Esophagus muscularis mucosa (tissue), 4 donors: ENCODE data around the gene SLC25A25. TPM values are rescaled to one million over a fixed set of nuclear protein-coding genes. Genes with fewer than 3 reads are reported as not detected.
A peak's percentile ranks its signal among the peaks of the same experiment; 100 is the strongest.

Experiments used
- DNase-seq: peaks from one replicate; pipeline ENCODE4 v3.0.0-alpha.2; 2017; ENCODE audit errors: extremely low spot score
- H3K27ac ChIP-seq, 4 donors: fragments of 200-600 bp; sonication (generic); replicated peaks in 1 of 4; 1 replicate in 3 of 4; 2 replicates in 1 of 4; pipeline ENCODE4 v1.5.1; 2016 to 2019; ENCODE audit warnings: mild to moderate bottlenecking in 1 of 4
- H3K27me3 ChIP-seq, 4 donors: fragments of 200-600 bp; sonication (generic); one replicate each; pipeline versions ENCODE4 v1.5.1 to v1.6.0; 2016 to 2019
- H3K36me3 ChIP-seq, 4 donors: fragments of 200-600 bp; sonication (generic); one replicate each; pipeline ENCODE4 v1.5.1; 2016 to 2019
- H3K4me1 ChIP-seq, 4 donors: fragments of 200-600 bp; sonication (generic); one replicate each; pipeline ENCODE4 v1.5.1; 2016 to 2019
- H3K4me3 ChIP-seq, 4 donors: fragments of 200-600 bp; sonication (generic); 1 replicate in 2 of 4; 2 replicates in 2 of 4; pipeline ENCODE4 v1.5.1; 2016 to 2019; ENCODE audit warnings: mild to moderate bottlenecking in 4 of 4, moderate library complexity in 1 of 4
- H3K9me3 ChIP-seq, 4 donors: fragments of 200-600 bp; sonication (generic); 1 replicate in 3 of 4; 2 replicates in 1 of 4; pipeline ENCODE4 v1.5.1; 2016 to 2019
- EP300 ChIP-seq: sonication (generic); formaldehyde crosslinking; IDR thresholded peaks from one replicate; pipeline ENCODE4 v1.6.1; 2017; ENCODE audit warnings: antibody characterized with exemption
- POLR2A ChIP-seq: fragments of 450-650 bp; IDR thresholded peaks from one replicate; pipeline ENCODE4 v1.6.1; 2017; ENCODE audit warnings: antibody characterized with exemption, moderate library complexity, mild to moderate bottlenecking, low read depth
- POLR2AphosphoS5 ChIP-seq, 2 donors: sonication (generic); formaldehyde crosslinking; IDR thresholded peaks; one replicate each; pipeline ENCODE4 v1.6.1; 2017; ENCODE audit warnings: antibody characterized with exemption in 2 of 2
- WGBS: methylation state at CpG from one replicate; pipeline ENCODE4 v1.1.5; 2018; 5-methylcytosine and 5-hydroxymethylcytosine counted together
- intact Hi-C: fragments of 100-400 bp; cut with DNase I; formaldehyde crosslinking; loops from one replicate; pipeline ENCODE4 v1.15.1; 2023
- total RNA-seq, 4 donors: library from RNA; depleted of rRNA; stranded (reverse); fragments of >200 nt; gene quantifications; one replicate each; pipeline versions ENCODE4 v1.1.0 to v1.2.1, GENCODE V29; 2016
- TF ChIP-seq, protein P1 (sequence below), 3 experiments: fragments of 200-600 bp in 2 of 3; fragments of 450-650 bp in 1 of 3; sonication (generic) in 2 of 3; IDR thresholded peaks; one replicate each; pipeline ENCODE4 v1.5.1; 2017 to 2019; ENCODE audit warnings: antibody characterized with exemption in 3 of 3, mild to moderate bottlenecking in 2 of 3, moderate library complexity in 1 of 3

SLC25A25 gene
- total RNA-seq, 4 donors from 2014 or later, result 14.5 to 140 (median 21.3) TPM

DNA sequence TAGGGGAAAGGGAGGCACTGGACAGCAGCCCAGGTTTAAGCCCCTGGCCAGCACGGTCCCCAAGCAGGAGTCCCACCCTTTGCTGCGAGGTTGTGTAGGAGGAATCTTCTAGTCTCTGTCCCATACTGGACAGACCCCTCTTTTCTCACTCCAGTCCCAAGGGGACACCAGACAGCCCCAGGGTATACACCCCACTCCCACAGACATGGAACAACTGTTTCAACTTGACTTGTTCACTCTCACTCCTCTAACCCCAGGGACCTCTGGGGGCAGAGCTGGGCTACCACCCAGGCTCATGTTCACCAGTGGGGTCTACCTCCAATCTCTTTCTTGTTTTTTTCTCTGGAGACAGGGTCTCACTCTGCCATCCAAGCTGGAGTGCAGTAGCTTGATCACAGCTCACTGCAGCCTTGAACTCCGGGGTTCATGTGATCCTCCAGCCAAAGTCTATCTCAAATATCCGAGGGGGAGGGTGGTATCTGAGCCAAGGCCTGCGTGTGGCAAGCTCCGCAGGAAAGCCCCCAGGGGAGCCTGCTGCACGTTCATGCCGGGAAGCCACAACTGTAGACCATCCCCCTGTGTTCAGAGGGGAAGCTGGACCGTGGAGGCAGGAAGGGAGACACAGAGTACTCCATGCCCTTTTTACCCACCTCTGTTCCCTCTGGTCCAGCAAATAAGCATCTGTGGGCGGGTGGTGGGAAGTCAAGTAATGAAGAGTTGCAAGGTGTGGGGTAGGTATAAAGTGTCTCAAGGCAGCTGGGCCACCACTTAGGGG lies 57.7 kb downstream of the SLC25A25 start:
- H3K27ac ChIP-seq, result peak overlapping the region in 2 of 4 donors; percentile 14 to 96
- H3K27me3 ChIP-seq, result no peaks in the 10 kb centered on the region
- intact Hi-C loops, result no loop called here
- TF ChIP-seq POLR2AphosphoS5 (IDR thresholded peaks at IDR 0.05) (no peak), EP300 (no peak), POLR2A (no peak)
- TF ChIP-seq, protein P1, sequence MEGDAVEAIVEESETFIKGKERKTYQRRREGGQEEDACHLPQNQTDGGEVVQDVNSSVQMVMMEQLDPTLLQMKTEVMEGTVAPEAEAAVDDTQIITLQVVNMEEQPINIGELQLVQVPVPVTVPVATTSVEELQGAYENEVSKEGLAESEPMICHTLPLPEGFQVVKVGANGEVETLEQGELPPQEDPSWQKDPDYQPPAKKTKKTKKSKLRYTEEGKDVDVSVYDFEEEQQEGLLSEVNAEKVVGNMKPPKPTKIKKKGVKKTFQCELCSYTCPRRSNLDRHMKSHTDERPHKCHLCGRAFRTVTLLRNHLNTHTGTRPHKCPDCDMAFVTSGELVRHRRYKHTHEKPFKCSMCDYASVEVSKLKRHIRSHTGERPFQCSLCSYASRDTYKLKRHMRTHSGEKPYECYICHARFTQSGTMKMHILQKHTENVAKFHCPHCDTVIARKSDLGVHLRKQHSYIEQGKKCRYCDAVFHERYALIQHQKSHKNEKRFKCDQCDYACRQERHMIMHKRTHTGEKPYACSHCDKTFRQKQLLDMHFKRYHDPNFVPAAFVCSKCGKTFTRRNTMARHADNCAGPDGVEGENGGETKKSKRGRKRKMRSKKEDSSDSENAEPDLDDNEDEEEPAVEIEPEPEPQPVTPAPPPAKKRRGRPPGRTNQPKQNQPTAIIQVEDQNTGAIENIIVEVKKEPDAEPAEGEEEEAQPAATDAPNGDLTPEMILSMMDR (IDR thresholded peaks at IDR 0.05), result no peak
- no peaks in the 10 kb centered on the region for H3K9me3 ChIP-seq
- no peak for DNase-seq
- H3K4me3 ChIP-seq, result peak overlapping the region in 2 of 4 donors; percentile 32 to 98
- WGBS, result 62% methylated on average over 5 of the region's 10 CpGs
- H3K36me3 ChIP-seq, result peaks cover 14 to 43% (median 38%) of the 10 kb centered on the region in 4 donors
- H3K4me1 ChIP-seq, result peaks cover 29 to 39% (median 38%) of the 10 kb centered on the region in 4 donors

DNA sequence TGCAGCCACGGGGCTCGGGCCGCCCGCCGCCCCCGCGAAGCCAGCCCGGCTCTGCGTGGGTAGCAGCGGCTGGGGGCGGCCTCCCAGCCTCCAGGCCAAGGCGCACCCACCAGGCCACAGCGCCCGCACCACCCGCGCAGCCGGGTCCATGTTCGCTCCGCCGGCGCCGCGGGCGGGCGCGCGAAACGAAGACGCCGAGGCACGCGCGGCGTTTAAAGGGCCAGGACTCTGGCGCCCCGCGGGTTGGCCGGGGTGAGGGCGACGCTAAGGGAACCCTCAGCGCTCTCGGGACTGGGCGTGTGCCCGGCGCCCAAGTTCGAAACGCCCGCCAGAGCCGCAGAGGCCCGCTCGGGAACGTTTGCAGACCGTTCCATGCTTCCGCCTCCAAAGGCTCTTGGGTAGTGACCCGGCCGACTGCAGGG lies 59.5 kb downstream of the SLC25A25 start, which contains the start of gene PTGES2:
Gene PTGES2, minus strand, starts transcription at position 162 of the 422 bp plus-strand sequence. Its CDS starts 12 bp downstream, at position 150.
- H3K27me3 ChIP-seq, result peaks cover 0 to 12% (median 0%) of the 10 kb centered on the region in 4 donors
- intact Hi-C loops, result no loop called here
- no CpG with 5 or more reads among the region's 56 CpGs for WGBS
- H3K4me3 ChIP-seq, result peak within 1 kb of the TSS; percentile 77 to 99 (median 98)
- H3K9me3 ChIP-seq, result no peaks in the 10 kb centered on the region
- peaks cover 29 to 39% (median 38%) of the 10 kb centered on the region in 4 donors for H3K4me1 ChIP-seq
- peak within 1 kb of the TSS; percentile 90 to 98 (median 94) for H3K27ac ChIP-seq
- TF ChIP-seq, protein P1 (IDR thresholded peaks at IDR 0.05), result peak in 1 of 3 experiments; percentile 3
- TF ChIP-seq POLR2AphosphoS5 (IDR thresholded peaks at IDR 0.05) (peak in 1 of 2 donors; percentile 69), POLR2A (no peak), EP300 (no peak)
- DNase-seq, result no peak
- H3K36me3 ChIP-seq, result peaks cover 9 to 25% (median 21%) of the 10 kb centered on the region in 4 donors

DNA sequence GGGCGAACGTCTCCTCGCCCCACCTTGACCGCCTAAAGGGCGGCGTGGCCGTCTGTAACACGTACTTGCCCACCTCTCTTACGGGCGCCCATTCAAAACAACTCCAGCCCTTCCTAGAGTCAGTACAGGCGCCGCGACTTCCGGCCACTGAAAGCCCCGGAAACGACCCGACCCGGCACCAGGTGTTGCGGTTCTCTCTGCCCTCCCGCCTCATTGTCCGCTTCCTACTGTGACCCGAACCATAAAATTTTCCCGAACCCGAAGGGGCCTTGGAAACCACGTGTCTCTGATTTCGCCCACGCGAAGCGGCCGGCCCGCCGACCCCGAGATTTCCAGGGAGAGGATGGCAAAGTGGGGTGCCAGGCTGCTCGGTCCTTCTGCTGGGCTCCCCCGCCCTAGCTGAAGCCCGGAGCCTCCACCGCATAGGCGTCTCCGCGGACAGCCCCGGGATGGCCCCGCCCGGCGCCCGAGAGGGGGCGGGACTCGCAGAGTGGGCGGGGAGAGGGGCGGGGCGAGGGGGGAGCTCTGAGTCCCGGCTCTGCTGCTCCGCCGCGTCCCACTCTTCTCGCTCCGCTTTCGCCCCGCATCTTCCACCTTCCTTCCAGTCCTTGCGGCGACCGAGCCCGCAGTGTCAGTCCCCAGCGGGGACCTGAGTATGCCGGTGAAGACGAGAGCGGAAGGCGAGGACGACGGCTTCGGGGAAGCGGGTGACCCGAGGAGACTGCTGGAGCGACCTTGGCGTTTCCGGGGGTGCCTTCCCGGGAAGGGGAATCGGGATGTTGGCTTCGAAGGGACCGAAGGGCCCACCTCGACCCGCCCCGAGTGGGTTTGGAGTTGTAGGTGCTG lies 60.2 kb downstream of the SLC25A25 start:
- Histone ChIP-seq H3K27ac (peak overlapping the region; percentile 90 to 98 (median 94)), H3K36me3 (peaks cover 3 to 18% (median 14%) of the 10 kb centered on the region in 4 donors), H3K27me3 (peaks cover 0 to 12% (median 0%) of the 10 kb centered on the region in 4 donors), H3K4me3 (peak overlapping the region; percentile 77 to 99 (median 98)), H3K9me3 (no peaks in the 10 kb centered on the region), H3K4me1 (peaks cover 29 to 39% (median 38%) of the 10 kb centered on the region in 4 donors)
- DNase-seq, result peak; percentile 96
- 0% methylated on average over 32 of the region's 82 CpGs for WGBS
- intact Hi-C loops, result no loop called here
- peak; percentile 46 to 73 for TF ChIP-seq POLR2AphosphoS5 (IDR thresholded peaks at IDR 0.05)
- TF ChIP-seq, protein P1 (IDR thresholded peaks at IDR 0.05), result peak in 1 of 3 experiments; percentile 24
- TF ChIP-seq POLR2A, result peak; percentile 54
- TF ChIP-seq EP300, result no peak

GRCh38 chr9:128128836-128129590 lies 61.0 kb downstream of the SLC25A25 start:
- peaks cover 29 to 39% (median 38%) of the 10 kb centered on the region in 4 donors for H3K4me1 ChIP-seq
- intact Hi-C loops, result no loop called here
- WGBS, result 66% methylated on average over 29 of the region's 29 CpGs
- no peaks in the 10 kb centered on the region for H3K9me3 ChIP-seq
- TF ChIP-seq, protein P1 (IDR thresholded peaks at IDR 0.05), result no peak
- TF ChIP-seq EP300 (no peak), POLR2AphosphoS5 (IDR thresholded peaks at IDR 0.05) (no peak), POLR2A (no peak)
- H3K27me3 ChIP-seq, result peaks cover 0 to 12% (median 0%) of the 10 kb centered on the region in 4 donors
- DNase-seq, result no peak
- H3K36me3 ChIP-seq, result peaks cover 0 to 10% (median 6%) of the 10 kb centered on the region in 4 donors
- peak overlapping the region; percentile 77 to 99 (median 98) for H3K4me3 ChIP-seq
- peak overlapping the region; percentile 90 to 98 (median 94) for H3K27ac ChIP-seq
